Upper lobe of right lung (tissue), 1 donor: Measurements from ENCODE around the gene CBL. TPM values are rescaled to one million over a fixed set of nuclear protein-coding genes. Genes with fewer than 3 reads are reported as not detected.
A peak's percentile ranks its signal among the peaks of the same experiment; 100 is the strongest.

ENCODE experiments used
- ATAC-seq: fragments of 200-7000 bp; cut with Tn5 transposase; one replicate; pipeline ENCODE4 v1.9.1; 2020; ENCODE audit warnings: mild to moderate bottlenecking, moderate library complexity
- DNase-seq: peaks from one replicate; pipeline ENCODE4 v3.0.0-alpha.2; 2020
- H3K27ac ChIP-seq: fragments of 200-600 bp; one replicate; pipeline ENCODE4 v1.8.0; 2022
- H3K27me3 ChIP-seq: fragments of 200-600 bp; one replicate; pipeline ENCODE4 v1.8.0; 2022; ENCODE audit warnings: mild to moderate bottlenecking
- H3K36me3 ChIP-seq: fragments of 200-600 bp; one replicate; pipeline ENCODE4 v1.8.0; 2022
- H3K4me1 ChIP-seq: fragments of 200-600 bp; one replicate; pipeline ENCODE4 v1.8.0; 2022
- H3K4me3 ChIP-seq: fragments of 200-600 bp; one replicate; pipeline ENCODE4 v1.8.0; 2022; ENCODE audit warnings: mild to moderate bottlenecking
- H3K9me3 ChIP-seq: fragments of 200-600 bp; one replicate; pipeline ENCODE4 v1.8.0; 2022
- CTCF ChIP-seq: fragments of 200-600 bp; IDR thresholded peaks from one replicate; pipeline ENCODE4 v1.8.0; 2022; ENCODE audit warnings: antibody characterized with exemption
- intact Hi-C: fragments of 100-400 bp; cut with DNase I; formaldehyde crosslinking; loops from one replicate; pipeline ENCODE4 v1.11.0; 2022
- total RNA-seq: library from RNA; stranded (reverse); fragmentation: NEBNext Ultra II Directional; extraction: Animal tissue kit (Norgen Biotek cat#: 25700); gene quantifications from one replicate; pipeline ENCODE4 v1.2.1, GENCODE V29; 2021
- donor health status: DM: no; HTN: yes; CAD: no; lungs with severe emphysema.

Gene CBL
- total RNA-seq, 1 donor from 2014 or later = 30.0 TPM

DNA sequence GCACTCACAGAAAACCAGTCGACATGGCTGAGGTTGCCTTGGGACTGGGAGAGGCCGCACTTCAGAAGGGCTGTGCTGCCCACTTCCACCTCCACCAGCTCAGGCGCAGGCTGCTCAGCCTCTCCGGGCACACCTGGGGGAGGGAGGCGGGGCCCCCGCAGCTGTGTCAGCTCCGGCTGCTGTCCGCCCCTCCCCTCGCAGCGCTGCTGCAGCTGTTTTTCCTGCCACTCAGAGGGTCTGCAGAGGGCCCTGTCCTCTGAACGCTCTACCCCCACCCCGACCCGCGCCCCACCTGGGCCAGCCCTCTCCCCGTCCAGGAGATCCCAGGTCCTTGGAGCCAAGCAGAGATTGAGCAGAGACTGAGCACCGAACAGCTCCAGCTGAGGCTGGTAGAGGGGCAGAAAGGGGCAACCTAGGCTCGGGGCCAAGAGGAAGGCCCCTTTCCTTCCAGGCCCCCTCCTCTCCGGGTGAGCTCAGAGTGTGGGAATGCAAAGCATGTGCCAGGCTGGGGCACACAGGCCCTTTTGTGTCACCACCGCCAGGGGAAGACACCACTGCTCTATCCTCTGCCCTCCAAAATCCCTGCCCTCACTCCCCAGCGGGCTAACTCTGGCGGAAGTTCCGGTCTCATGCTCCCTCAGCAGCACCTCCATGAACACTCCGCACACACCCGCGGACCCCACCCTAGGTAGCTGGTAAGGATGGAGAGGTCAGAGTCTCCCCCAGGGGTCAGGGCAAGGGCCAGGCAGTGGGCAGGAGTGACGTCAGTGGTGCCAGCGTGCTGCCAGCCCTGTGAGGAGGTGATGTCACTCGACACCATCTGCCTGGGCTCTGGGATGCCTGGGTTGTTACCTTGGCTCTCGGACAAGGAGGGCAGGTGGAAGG, 109.2 kb downstream of the CBL start:
- ATAC-seq = peak; percentile 19
- peaks cover 17% of the 10 kb centered on the region for H3K27me3 ChIP-seq
- H3K27ac ChIP-seq = peak overlapping the region; percentile 78
- no peak for DNase-seq
- no peaks in the 10 kb centered on the region for H3K9me3 ChIP-seq
- peak overlapping the region; percentile 57 for H3K4me3 ChIP-seq
- H3K4me1 ChIP-seq = peaks cover 21% of the 10 kb centered on the region
- H3K36me3 ChIP-seq = no peaks in the 10 kb centered on the region
- no peak for TF ChIP-seq CTCF
- intact Hi-C loops = loop anchor here (10.0 kb wide), 1 partner anchor 111 kb away; the partner anchor contains the start of gene CBL

DNA sequence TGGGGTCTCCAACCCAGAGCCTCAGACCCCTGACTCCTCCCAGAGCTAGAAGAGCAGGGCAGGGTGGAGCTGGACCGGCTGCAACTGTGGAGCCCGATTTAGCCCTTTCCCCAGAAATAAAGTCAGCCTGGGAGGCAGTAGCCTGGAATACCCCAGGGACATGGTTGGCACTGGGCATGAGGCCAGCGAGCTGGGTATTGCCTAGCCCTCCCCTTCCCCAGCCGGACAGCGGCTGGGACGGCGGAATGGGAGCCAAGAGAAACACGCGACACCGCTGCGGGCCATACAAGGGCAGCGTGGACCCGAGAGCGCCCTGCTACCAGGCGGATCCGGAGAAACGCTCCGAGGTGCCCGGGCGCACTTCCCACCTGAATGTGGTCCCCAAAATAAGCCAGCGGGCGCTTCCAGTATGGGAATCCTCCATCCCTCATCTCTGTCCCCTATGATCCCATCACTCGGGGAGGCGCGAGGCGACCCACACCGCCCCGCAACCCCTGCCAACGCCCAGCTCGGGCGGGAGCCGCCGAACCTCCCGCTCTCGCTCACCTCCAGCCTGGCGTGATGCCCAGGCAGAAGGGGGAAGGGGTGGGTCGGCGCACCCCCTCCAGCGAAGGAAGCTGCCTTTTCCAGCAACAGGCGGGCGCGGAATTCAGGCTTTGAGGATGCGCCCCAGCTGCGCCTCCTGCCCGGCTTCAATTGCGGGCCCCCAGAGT, 110.0 kb downstream of the CBL start:
- intact Hi-C loops = loop anchor here (10.0 kb wide), 1 partner anchor 111 kb away; the partner anchor contains the start of gene CBL
- DNase-seq (peak; percentile 68), ATAC-seq (no peak)
- Histone ChIP-seq H3K36me3 (no peaks in the 10 kb centered on the region), H3K4me3 (peak overlapping the region; percentile 57), H3K9me3 (no peaks in the 10 kb centered on the region), H3K4me1 (peaks cover 27% of the 10 kb centered on the region), H3K27me3 (peaks cover 20% of the 10 kb centered on the region), H3K27ac (peak overlapping the region; percentile 78)
- no peak for TF ChIP-seq CTCF

DNA sequence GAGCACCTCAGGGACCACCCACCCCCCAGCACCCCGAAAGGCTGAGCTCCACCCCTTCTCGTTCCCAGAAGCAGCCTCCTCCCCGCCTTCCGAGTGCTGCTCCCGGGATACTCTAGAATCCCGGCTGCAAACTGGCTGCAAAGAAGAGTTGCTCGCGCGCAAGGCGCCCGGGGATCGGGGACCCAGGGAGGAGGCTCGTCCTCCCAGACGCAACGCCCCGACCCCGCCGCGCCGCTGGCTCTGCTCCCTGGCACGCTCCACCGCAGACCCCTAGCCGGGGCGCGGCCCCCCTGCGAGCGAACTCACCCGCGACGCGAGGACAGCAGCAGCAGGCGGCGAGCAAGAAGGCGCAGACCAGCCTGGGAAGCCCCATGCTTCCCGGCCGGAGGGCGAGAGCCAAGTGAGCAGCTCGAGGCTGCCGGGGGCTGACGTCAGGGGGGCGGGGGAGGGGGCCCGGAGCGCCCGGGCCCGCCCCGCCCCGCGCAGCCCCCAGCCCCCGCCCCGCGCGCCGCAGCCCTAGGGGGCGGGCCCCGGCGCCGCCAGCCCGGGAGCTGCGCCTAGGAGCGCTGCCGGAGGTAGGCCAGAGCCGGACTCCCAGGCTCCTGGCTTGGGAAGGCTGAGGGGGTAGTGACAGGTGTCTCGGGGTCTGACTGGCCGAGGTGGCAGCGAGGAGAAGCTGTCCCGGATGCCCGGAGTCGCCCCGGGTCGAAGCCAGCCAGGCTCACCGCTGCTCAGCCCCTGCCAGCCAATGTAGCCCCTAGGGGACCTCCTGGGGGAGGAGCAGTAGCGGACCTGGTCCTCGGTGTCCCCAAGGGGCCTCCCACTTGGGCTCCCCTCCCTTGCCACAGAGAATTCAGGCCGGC, 110.8 kb downstream of the CBL start, which contains the start of gene MCAM:
Gene MCAM, minus strand, starts transcription at position 402 of the 863 bp plus-strand sequence. Its CDS starts 29 bp downstream, at position 373.
- no peaks in the 10 kb centered on the region for H3K9me3 ChIP-seq
- peak within 1 kb of the TSS; percentile 57 for H3K4me3 ChIP-seq
- intact Hi-C loops = loop anchor here (10.0 kb wide), 1 partner anchor 112 kb away; the partner anchor contains the start of gene CBL
- no peaks in the 10 kb centered on the region for H3K36me3 ChIP-seq
- no peak for TF ChIP-seq CTCF
- H3K4me1 ChIP-seq = peaks cover 33% of the 10 kb centered on the region
- DNase-seq (no peak), ATAC-seq (peak; percentile 3)
- H3K27me3 ChIP-seq = peaks cover 26% of the 10 kb centered on the region
- peak within 1 kb of the TSS; percentile 87 for H3K27ac ChIP-seq

DNA sequence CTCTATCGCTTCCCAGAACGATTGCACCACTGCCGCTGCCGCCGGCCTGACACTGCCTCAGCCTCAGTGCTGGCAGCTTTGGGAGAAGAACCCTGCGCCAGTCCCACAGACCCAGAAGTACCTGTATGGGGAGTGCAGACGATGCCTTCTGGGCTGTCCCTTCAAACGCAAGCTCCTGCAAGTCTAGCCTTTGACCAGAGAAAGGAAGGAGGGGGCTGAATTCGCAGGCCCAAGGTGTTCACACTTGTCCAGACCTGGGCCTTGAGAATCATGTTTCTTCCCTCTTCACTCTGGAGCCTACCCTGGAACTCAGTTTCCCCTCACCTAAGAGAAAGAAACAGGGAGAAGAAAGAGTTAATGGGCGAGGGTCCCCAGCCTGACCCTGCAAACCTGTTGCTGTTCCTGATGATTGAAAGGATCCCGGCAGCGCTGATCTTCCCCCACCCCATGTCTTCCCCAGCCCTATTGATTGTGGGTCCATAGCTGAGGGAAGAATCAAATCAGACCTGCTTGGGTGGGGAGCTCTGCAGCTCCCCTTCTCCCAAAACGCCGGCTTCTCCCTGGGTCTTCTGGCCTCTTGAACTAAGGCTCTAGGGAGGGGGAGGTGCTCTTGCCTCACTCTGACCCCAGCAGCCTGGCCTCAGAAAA, 111.6 kb downstream of the CBL start:
- ATAC-seq (no peak), DNase-seq (no peak)
- no peak for TF ChIP-seq CTCF
- H3K9me3 ChIP-seq = no peaks in the 10 kb centered on the region
- intact Hi-C loops = loop anchor here (10.0 kb wide), 1 partner anchor 113 kb away; the partner anchor contains the start of gene CBL
- no peaks in the 10 kb centered on the region for H3K36me3 ChIP-seq
- H3K4me1 ChIP-seq = peaks cover 33% of the 10 kb centered on the region
- peak overlapping the region; percentile 57 for H3K4me3 ChIP-seq
- peak overlapping the region; percentile 87 for H3K27ac ChIP-seq
- peaks cover 26% of the 10 kb centered on the region for H3K27me3 ChIP-seq
